OCI-LY3 (cell line): Measurements from ENCODE around the gene NACAD.
A peak's percentile ranks its signal among the peaks of the same experiment; 100 is the strongest.

ENCODE experiments used
- H2AFZ ChIP-seq: fragments of 200-600, 300-600 bp; shearing (Covaris generic); 2 replicates; pipeline ENCODE4 v1.6.0; 2014; ENCODE audit warnings: antibody characterized with exemption, low read depth, low read length
- H3K27ac ChIP-seq: fragments of 200-600, 300-600 bp; sonication (generic); 2 replicates; pipeline ENCODE4 v1.5.1; 2014; ENCODE audit warnings: mild to moderate bottlenecking, low read length, moderate library complexity, mixed read lengths
- H3K27me3 ChIP-seq: fragments of 200-600, 300-600 bp; sonication (generic); 2 replicates; pipeline ENCODE4 v1.6.1; 2014; ENCODE audit warnings: low read depth, low read length, mixed read lengths
- H3K36me3 ChIP-seq: fragments of 200-600, 300-600 bp; sonication (generic); replicated peaks from 2 replicates; pipeline ENCODE3; 2014; ENCODE audit warnings: low read depth, low read length, mixed read lengths
- H3K4me1 ChIP-seq: fragments of 300-600, 200-600 bp; sonication (generic); 2 replicates; pipeline ENCODE4 v1.6.1; 2014; ENCODE audit warnings: low read length, mixed read lengths
- H3K4me2 ChIP-seq: fragments of 200-600, 300-600 bp; sonication (generic); 2 replicates; pipeline ENCODE4 v1.6.1; 2014; ENCODE audit warnings: low read length, mixed read lengths
- H3K4me3 ChIP-seq: fragments of 300-600, 200-600 bp; sonication (generic); 2 replicates; pipeline ENCODE4 v1.5.1; 2014; ENCODE audit warnings: antibody characterized with exemption, mild to moderate bottlenecking, low read length, moderate library complexity
- H3K79me2 ChIP-seq: fragments of 300-600, 200-600 bp; shearing (Covaris generic); 2 replicates; pipeline ENCODE4 v1.6.1; 2014; ENCODE audit warnings: mild to moderate bottlenecking, low read length, mixed read lengths
- H3K9ac ChIP-seq: fragments of 300-600, 200-600 bp; shearing (Covaris generic); 2 replicates; pipeline ENCODE4 v1.6.0; 2014; ENCODE audit warnings: mild to moderate bottlenecking, low read length, moderate library complexity
- H3K9me3 ChIP-seq: fragments of 200-600, 300-600 bp; shearing (Covaris generic); 2 replicates; pipeline ENCODE4 v1.6.1; 2014; ENCODE audit warnings: low read length, mixed read lengths; ENCODE audit not compliant: insufficient read depth
- H4K20me1 ChIP-seq: fragments of 200-600, 300-600 bp; sonication (generic); 2 replicates; pipeline ENCODE4 v1.6.1; 2016; ENCODE audit warnings: low read length, mixed read lengths; ENCODE audit not compliant: insufficient read depth
- CTCF ChIP-seq: fragments of 200-600, 300-600 bp; sonication (generic); IDR thresholded peaks from 2 replicates; pipeline ENCODE4 v1.5.1; 2014; ENCODE audit warnings: antibody characterized with exemption, low read length, low read depth
- EZH2phosphoT487 ChIP-seq: fragments of 200-600 bp; shearing (Covaris generic); IDR thresholded peaks from 2 replicates; pipeline ENCODE4 v1.6.1; 2018; ENCODE audit warnings: antibody characterized with exemption, mixed run types, low read depth

Gene NACAD

GRCh38 chr7:45111298-45112223, 22.8 kb upstream of the NACAD start, which contains the start of gene TBRG4:
TBRG4 (minus strand) TSS chr7:45111697; CDS start chr7:45109237, 2,460 bp downstream.
- TF ChIP-seq EZH2phosphoT487 = no peak
- peak; percentile 41 for TF ChIP-seq CTCF
- Histone ChIP-seq H3K27ac (peak within 1 kb of the TSS; percentile 84), H3K4me3 (peak within 1 kb of the TSS; percentile 89), H3K9ac (peak within 1 kb of the TSS; percentile 85), H4K20me1 (peaks cover 12% of the 10 kb centered on the region; the same call in 1 of the 2 replicates), H3K36me3 (peaks cover 33% of the 10 kb centered on the region), H3K4me1 (peaks cover 25% of the 10 kb centered on the region), H3K4me2 (peak within 1 kb of the TSS; percentile 89), H3K27me3 (no peaks in the 10 kb centered on the region), H3K79me2 (peaks cover 56% of the 10 kb centered on the region), H2AFZ (peak within 1 kb of the TSS; percentile 54; the same call in 1 of the 2 replicates), H3K9me3 (no peaks in the 10 kb centered on the region)

- H3K27ac ChIP-seq = no peak overlapping the region
- H3K27me3 ChIP-seq = no peaks in the 10 kb centered on the region
- TF ChIP-seq CTCF (no peak), EZH2phosphoT487 (no peak)
- peaks cover 31% of the 10 kb centered on the region for H4K20me1 ChIP-seq
- no peak overlapping the region for H3K4me3 ChIP-seq
- H3K4me2 ChIP-seq = no peak overlapping the region
- no peak overlapping the region for H3K9ac ChIP-seq
- peaks cover 70% of the 10 kb centered on the region for H3K79me2 ChIP-seq
- peaks cover 15% of the 10 kb centered on the region for H3K4me1 ChIP-seq
- H3K9me3 ChIP-seq = no peaks in the 10 kb centered on the region
- H2AFZ ChIP-seq = no peak overlapping the region
- H3K36me3 ChIP-seq = peaks cover 58% of the 10 kb centered on the region
These were observed 20.1 kb upstream of the NACAD start for GRCh38 chr7:45108863-45109262.

- H3K4me1 ChIP-seq = peaks cover 9% of the 10 kb centered on the region
- H3K79me2 ChIP-seq = peaks cover 67% of the 10 kb centered on the region
- H4K20me1 ChIP-seq = peaks cover 31% of the 10 kb centered on the region
- peaks cover 73% of the 10 kb centered on the region for H3K36me3 ChIP-seq
- no peak overlapping the region for H3K27ac ChIP-seq
- H3K4me3 ChIP-seq = no peak overlapping the region
- no peak overlapping the region for H2AFZ ChIP-seq
- no peak overlapping the region for H3K9ac ChIP-seq
- H3K9me3 ChIP-seq = no peaks in the 10 kb centered on the region
- no peaks in the 10 kb centered on the region for H3K27me3 ChIP-seq
- H3K4me2 ChIP-seq = no peak overlapping the region
- no peak for TF ChIP-seq EZH2phosphoT487
- no peak for TF ChIP-seq CTCF
These were observed 18.6 kb upstream of the NACAD start for GRCh38 chr7:45107356-45107755.

GRCh38 chr7:45106820-45107219, 18.1 kb upstream of the NACAD start:
- Histone ChIP-seq H3K4me2 (no peak overlapping the region), H3K27me3 (no peaks in the 10 kb centered on the region), H3K27ac (no peak overlapping the region), H3K9me3 (no peaks in the 10 kb centered on the region), H3K4me3 (no peak overlapping the region), H4K20me1 (peaks cover 31% of the 10 kb centered on the region), H3K9ac (no peak overlapping the region), H3K79me2 (peaks cover 64% of the 10 kb centered on the region), H3K4me1 (peaks cover 9% of the 10 kb centered on the region), H2AFZ (no peak overlapping the region), H3K36me3 (peaks cover 78% of the 10 kb centered on the region)
- TF ChIP-seq CTCF (no peak), EZH2phosphoT487 (no peak)
